ENCODE data around the gene BACE2. TPM values are rescaled to one million over a fixed set of nuclear protein-coding genes. Genes with fewer than 3 reads are reported as not detected.
"Not testable (repeated sequence)": the region's sequence is repeated elsewhere in the genome, so short reads cannot be mapped to it uniquely, and the experiment has no call there.

BACE2 gene
- total RNA-seq, 2 donors from 2014 or later, result 71.9 to 129 TPM

DNA sequence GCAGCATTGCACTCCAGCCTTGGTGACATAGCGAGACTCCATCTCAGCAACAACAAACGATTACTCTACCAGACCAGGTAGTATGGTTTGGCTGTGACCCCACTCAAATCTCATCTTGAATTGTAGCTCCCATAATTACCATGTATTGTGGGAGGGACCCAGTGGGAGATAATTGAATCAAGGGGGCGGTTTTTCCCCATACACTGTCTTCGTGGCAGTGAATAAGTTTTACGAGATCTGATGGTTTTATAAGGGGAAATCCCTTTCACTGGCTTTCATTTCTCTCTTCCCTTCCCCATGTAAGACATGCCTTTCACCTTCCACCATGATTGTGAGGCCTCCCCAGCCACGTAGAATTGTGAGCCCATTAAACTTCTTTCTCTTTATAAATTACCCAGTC, 66.0 kb downstream of the BACE2 start:
- ATAC-seq (ENCODE audit: insufficient number of reproducible peaks, low FRiP score, low read depth) (no peak), DNase-seq (ENCODE audit: low spot score) (no peak)
- Histone ChIP-seq H3K36me3 (no peaks in the 10 kb centered on the region), H3K9me3 (no peaks in the 10 kb centered on the region), H3K27ac (peak overlapping the region in 1 of 2 donors; percentile 9), H3K27me3 (replicated peaks; ENCODE audit: insufficient read depth) (no peaks in the 10 kb centered on the region), H3K4me1 (ENCODE audit: control insufficient read depth in 1 of 2, low read depth in 2 of 2) (peaks cover 11 to 42% of the 10 kb centered on the region in 2 donors), H3K4me3 (no peak overlapping the region)
- TF ChIP-seq, protein P1, sequence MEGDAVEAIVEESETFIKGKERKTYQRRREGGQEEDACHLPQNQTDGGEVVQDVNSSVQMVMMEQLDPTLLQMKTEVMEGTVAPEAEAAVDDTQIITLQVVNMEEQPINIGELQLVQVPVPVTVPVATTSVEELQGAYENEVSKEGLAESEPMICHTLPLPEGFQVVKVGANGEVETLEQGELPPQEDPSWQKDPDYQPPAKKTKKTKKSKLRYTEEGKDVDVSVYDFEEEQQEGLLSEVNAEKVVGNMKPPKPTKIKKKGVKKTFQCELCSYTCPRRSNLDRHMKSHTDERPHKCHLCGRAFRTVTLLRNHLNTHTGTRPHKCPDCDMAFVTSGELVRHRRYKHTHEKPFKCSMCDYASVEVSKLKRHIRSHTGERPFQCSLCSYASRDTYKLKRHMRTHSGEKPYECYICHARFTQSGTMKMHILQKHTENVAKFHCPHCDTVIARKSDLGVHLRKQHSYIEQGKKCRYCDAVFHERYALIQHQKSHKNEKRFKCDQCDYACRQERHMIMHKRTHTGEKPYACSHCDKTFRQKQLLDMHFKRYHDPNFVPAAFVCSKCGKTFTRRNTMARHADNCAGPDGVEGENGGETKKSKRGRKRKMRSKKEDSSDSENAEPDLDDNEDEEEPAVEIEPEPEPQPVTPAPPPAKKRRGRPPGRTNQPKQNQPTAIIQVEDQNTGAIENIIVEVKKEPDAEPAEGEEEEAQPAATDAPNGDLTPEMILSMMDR (IDR thresholded peaks at IDR 0.05), result no peak

DNA sequence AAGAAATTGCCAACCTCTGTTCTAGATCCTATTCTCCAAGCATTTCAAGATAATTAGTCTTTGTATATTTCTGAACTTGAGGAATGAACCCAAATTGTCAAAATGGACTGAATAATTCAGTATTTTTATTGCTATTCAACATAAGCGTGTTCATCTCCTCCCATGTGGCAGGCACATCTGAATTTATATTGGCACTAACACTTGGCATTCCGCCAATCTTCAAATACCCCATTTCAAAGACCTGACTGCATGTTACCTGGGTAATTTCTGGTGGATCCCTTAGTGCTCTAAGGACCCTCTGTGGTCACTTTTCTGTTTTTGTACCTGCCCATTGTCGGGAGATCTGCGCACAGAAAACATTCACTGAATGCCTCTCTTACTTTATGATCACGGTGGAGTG, 66.6 kb downstream of the BACE2 start:
- Histone ChIP-seq H3K27ac (peak overlapping the region in 1 of 2 donors; percentile 11), H3K4me1 (ENCODE audit: control insufficient read depth in 1 of 2, low read depth in 2 of 2) (peaks cover 13 to 49% of the 10 kb centered on the region in 2 donors), H3K36me3 (no peaks in the 10 kb centered on the region), H3K27me3 (replicated peaks; ENCODE audit: insufficient read depth) (no peaks in the 10 kb centered on the region), H3K9me3 (no peaks in the 10 kb centered on the region), H3K4me3 (no peak overlapping the region)
- DNase-seq (ENCODE audit: low spot score), result no peak
- TF ChIP-seq, protein P1 (IDR thresholded peaks at IDR 0.05), result no peak
- ATAC-seq (ENCODE audit: insufficient number of reproducible peaks, low FRiP score, low read depth), result no peak

DNA sequence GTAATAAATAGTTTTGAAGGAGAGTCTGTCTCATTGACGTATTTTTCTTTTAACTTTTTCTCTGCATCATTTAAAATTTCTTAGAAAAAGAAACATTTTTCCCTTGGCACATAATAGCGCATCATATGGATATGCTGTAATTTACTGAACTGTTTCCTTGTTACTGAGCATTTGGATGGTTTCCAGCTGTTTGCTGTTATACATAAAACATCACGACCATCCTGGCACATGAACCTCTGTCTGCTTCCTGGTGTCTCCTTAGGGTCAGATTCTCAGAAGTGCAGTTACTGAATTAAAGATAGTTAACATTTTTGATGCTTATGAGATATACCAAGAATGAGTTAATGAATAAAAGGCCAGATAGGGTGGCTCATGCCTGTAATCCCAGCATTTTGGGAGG, 67.2 kb downstream of the BACE2 start:
- DNase-seq (ENCODE audit: low spot score) (no peak), ATAC-seq (ENCODE audit: insufficient number of reproducible peaks, low FRiP score, low read depth) (no peak)
- peak overlapping the region in 1 of 2 donors; percentile 11 for H3K27ac ChIP-seq

DNA sequence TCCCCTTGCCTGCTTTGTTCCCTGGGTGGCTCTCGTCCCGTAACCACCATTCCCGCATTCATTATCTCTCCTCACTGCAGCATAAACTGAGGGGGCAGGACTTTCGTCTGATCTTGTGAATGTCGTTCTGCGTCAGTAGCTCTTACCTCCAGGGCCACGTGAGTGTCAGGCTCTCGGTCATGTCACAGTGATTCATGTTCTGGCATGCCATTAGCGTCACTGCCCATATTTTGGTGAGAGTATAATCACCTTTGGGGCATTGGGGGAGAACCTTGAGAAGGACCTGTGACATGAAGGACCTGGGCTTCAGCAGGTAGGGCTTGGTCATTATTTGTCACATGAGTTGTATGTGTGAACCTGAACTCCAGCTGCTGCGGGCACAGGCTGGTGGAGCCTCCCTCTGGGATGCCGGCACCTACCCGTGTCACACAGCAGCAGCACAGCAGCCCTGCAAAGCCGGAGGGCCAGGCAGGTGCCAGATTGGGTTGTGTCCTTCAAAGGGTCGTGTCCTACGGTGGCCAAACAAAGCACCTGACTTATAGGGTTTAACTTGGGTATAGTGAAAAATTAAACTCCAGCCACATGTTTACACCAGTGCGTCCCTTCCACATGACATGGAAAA, 68.5 kb downstream of the BACE2 start:
- no peak for DNase-seq (ENCODE audit: low spot score)
- TF ChIP-seq, protein P1 (IDR thresholded peaks at IDR 0.05), result no peak
- no peaks in the 10 kb centered on the region for H3K36me3 ChIP-seq

More for the DNA sequence above, 67.2 kb downstream of the BACE2 start:
- H3K4me1 ChIP-seq (ENCODE audit: control insufficient read depth in 1 of 2, low read depth in 2 of 2), result peaks cover 13 to 54% of the 10 kb centered on the region in 2 donors
- no peak overlapping the region for H3K4me3 ChIP-seq
- TF ChIP-seq, protein P1 (IDR thresholded peaks at IDR 0.05), result no peak
- no peaks in the 10 kb centered on the region for H3K27me3 ChIP-seq (replicated peaks; ENCODE audit: insufficient read depth)
- H3K36me3 ChIP-seq, result no peaks in the 10 kb centered on the region
- H3K9me3 ChIP-seq, result no peaks in the 10 kb centered on the region

DNA sequence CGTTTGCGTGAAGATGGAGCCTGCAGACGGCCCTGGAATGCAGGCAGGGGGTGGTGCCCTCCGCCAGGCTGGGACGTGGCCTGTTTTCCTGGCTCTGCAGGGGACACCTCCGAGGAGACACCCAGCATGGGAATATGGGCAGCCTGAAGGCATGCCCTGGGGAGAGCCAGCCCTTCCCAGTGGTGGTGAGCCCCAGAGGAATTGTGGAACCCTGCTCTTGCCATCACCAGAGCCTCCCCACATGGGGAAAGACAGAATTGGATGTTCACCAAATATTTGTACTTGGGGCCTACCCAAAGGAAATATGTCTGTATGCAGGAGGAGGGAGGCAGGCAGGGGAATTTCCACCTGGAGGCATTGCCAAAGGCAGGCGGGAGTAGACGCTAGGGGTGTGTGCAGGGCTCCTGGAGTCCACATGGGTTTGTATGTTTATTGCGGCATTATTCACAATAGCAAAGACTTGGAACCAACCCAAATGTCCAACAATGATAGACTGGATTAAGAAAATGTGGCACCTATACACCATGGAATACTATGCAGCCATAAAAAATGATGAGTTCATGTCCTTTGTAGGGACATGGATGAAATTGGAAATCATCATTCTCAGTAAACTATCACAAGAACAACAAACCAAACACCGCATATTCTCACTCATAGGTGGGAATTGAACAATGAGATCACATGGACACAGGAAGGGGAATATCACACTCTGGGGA, 70.3 kb downstream of the BACE2 start:
- H3K27me3 ChIP-seq (replicated peaks; ENCODE audit: insufficient read depth); H3K9me3 ChIP-seq; H3K36me3 ChIP-seq: not testable (repeated sequence)
- peak overlapping the region; percentile 30 for H3K4me3 ChIP-seq
- H3K27ac ChIP-seq, result peak overlapping the region; percentile 62 to 66
- peak; percentile 94 for ATAC-seq (ENCODE audit: insufficient number of reproducible peaks, low FRiP score, low read depth)
- peaks cover 13 to 72% of the 10 kb centered on the region in 2 donors for H3K4me1 ChIP-seq (ENCODE audit: control insufficient read depth in 1 of 2, low read depth in 2 of 2)
- DNase-seq (ENCODE audit: low spot score), result peak; percentile 58

More for the DNA sequence above, 68.5 kb downstream of the BACE2 start:
- Histone ChIP-seq H3K4me3 (no peak overlapping the region), H3K27ac (peak overlapping the region; percentile 62 to 66), H3K4me1 (ENCODE audit: control insufficient read depth in 1 of 2, low read depth in 2 of 2) (peaks cover 13 to 67% of the 10 kb centered on the region in 2 donors), H3K9me3 (no peaks in the 10 kb centered on the region), H3K27me3 (replicated peaks; ENCODE audit: insufficient read depth) (no peaks in the 10 kb centered on the region)
- ATAC-seq (ENCODE audit: insufficient number of reproducible peaks, low FRiP score, low read depth), result no peak
